IPS-20b (cell line): Measurements from ENCODE around the gene LUC7L3.

Experiments used
- H3K27ac ChIP-seq: one replicate; pipeline ENCODE4 v1.5.1; 2013; ENCODE audit warnings: low read length
- H3K27me3 ChIP-seq: 2 replicates; pipeline ENCODE4 v1.6.1; 2013; ENCODE audit warnings: mild to moderate bottlenecking, low read length, inconsistent platforms; ENCODE audit not compliant: insufficient read depth
- H3K36me3 ChIP-seq: 2 replicates; pipeline ENCODE4 v1.6.1; 2013; ENCODE audit warnings: low read depth, mild to moderate bottlenecking, inconsistent platforms, low read length, moderate library complexity; ENCODE audit not compliant: insufficient read depth
- H3K4me1 ChIP-seq: 2 replicates; pipeline ENCODE4 v1.6.1; 2013; ENCODE audit warnings: mild to moderate bottlenecking, control low read depth, inconsistent platforms, low read length, moderate library complexity; ENCODE audit not compliant: insufficient read depth
- H3K4me3 ChIP-seq: 2 replicates; pipeline ENCODE4 v1.5.1; 2013; ENCODE audit warnings: mild to moderate bottlenecking, low read length, inconsistent platforms
- H3K9ac ChIP-seq: 2 replicates; pipeline ENCODE4 v1.6.1; 2013; ENCODE audit warnings: low read depth, mild to moderate bottlenecking, inconsistent platforms, low read length, moderate library complexity
- H3K9me3 ChIP-seq: 2 replicates; pipeline ENCODE4 v1.6.1; 2013; ENCODE audit warnings: mild to moderate bottlenecking, low read depth, low read length, inconsistent platforms; ENCODE audit not compliant: insufficient read depth

The LUC7L3 gene

DNA sequence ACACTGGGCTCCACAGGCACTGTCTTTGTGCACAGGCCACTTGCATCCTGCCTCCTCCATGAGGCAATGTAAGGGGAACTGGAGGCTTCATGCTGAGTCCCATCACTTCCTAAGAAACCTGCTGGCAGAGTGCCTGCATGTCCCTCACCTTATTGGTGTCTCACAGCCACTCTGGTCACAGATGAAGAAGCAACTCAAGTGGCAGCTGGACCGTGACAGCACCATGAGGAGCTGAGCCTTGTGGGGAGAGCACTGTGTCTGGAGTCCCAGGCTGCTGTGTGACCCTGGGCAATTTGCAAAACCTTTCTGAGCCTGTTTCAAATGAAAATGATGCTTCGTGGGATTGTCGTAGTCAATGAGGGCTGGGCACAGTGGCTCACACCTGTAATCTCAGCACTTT is 31.2 kb upstream of the LUC7L3 start:
- Histone ChIP-seq H3K4me3 (no peak overlapping the region), H3K9me3 (no peaks in the 10 kb centered on the region), H3K4me1 (peaks cover 17% of the 10 kb centered on the region; the same call in 1 of the 2 replicates), H3K9ac (no peak overlapping the region), H3K27me3 (no peaks in the 10 kb centered on the region), H3K36me3 (peaks cover 13% of the 10 kb centered on the region), H3K27ac (no peak overlapping the region)

DNA sequence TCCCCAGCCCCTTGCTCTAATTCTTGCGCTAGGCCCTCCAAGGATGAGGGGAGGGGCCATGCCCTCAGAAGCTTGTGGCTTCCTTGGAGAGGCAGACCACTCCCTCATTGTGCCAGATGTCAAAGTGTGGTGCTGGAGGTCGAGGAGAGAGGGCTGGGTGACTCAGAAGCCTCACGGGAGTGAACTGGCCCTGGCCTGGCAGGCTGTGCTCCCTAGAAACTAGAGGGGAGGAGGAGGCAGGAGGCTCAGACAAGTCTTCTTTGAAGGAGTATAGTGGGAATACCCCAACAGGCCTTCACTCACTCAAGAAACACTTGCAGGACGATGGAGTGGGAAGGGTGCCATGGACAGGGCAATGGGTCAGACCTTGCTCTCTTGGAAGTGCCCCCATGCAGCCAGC is 30.2 kb upstream of the LUC7L3 start:
- H3K9ac ChIP-seq, result no peak overlapping the region

GRCh38 chr17:50689956-50690886 is 29.2 kb upstream of the LUC7L3 start:
- Histone ChIP-seq H3K36me3 (peaks cover 29% of the 10 kb centered on the region), H3K9ac (peak overlapping the region; percentile 22; the same call in 1 of the 2 replicates), H3K4me3 (no peak overlapping the region), H3K4me1 (peaks cover 17% of the 10 kb centered on the region; the same call in 1 of the 2 replicates), H3K27me3 (no peaks in the 10 kb centered on the region), H3K9me3 (no peaks in the 10 kb centered on the region), H3K27ac (peak overlapping the region; percentile 73)

More for the DNA sequence above, 30.2 kb upstream of the LUC7L3 start:
- Histone ChIP-seq H3K9me3 (no peaks in the 10 kb centered on the region), H3K4me1 (peaks cover 17% of the 10 kb centered on the region; the same call in 1 of the 2 replicates), H3K4me3 (no peak overlapping the region), H3K27ac (no peak overlapping the region), H3K36me3 (peaks cover 21% of the 10 kb centered on the region), H3K27me3 (no peaks in the 10 kb centered on the region)

DNA sequence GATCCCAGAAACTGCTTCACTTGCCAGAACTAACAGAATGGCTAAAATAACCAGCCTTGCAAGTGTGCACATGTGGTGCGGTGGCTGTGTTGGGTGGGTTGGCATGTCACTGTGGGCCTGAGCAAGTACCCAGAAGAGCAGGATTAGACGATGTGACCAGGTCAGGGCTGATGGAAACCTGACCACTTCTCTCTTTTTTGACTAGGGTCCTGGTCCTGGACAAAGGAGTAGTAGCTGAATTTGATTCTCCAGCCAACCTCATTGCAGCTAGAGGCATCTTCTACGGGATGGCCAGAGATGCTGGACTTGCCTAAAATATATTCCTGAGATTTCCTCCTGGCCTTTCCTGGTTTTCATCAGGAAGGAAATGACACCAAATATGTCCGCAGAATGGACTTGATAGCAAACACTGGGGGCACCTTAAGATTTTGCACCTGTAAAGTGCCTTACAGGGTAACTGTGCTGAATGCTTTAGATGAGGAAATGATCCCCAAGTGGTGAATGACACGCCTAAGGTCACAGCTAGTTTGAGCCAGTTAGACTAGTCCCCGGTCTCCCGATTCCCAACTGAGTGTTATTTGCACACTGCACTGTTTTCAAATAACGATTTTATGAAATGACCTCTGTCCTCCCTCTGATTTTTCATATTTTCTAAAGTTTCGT is 28.4 kb upstream of the LUC7L3 start:
- peak overlapping the region; percentile 73 for H3K27ac ChIP-seq
- peaks cover 37% of the 10 kb centered on the region for H3K36me3 ChIP-seq
- no peak overlapping the region for H3K4me3 ChIP-seq
- no peaks in the 10 kb centered on the region for H3K27me3 ChIP-seq
- peak overlapping the region; percentile 22; the same call in 1 of the 2 replicates for H3K9ac ChIP-seq
- H3K4me1 ChIP-seq, result peaks cover 17% of the 10 kb centered on the region; the same call in 1 of the 2 replicates
- H3K9me3 ChIP-seq, result no peaks in the 10 kb centered on the region

GRCh38 chr17:50691550-50692447 is 27.6 kb upstream of the LUC7L3 start:
- peaks cover 17% of the 10 kb centered on the region; the same call in 1 of the 2 replicates for H3K4me1 ChIP-seq

GRCh38 chr17:50692448-50693035 is 26.9 kb upstream of the LUC7L3 start:
- Histone ChIP-seq H3K27me3 (no peaks in the 10 kb centered on the region), H3K4me1 (peaks cover 17% of the 10 kb centered on the region; the same call in 1 of the 2 replicates), H3K4me3 (no peak overlapping the region), H3K9me3 (no peaks in the 10 kb centered on the region), H3K9ac (no peak overlapping the region), H3K36me3 (peaks cover 52% of the 10 kb centered on the region), H3K27ac (no peak overlapping the region)

More at GRCh38 chr17:50691550-50692447, 27.6 kb upstream of the LUC7L3 start:
- H3K4me3 ChIP-seq, result no peak overlapping the region
- no peak overlapping the region for H3K27ac ChIP-seq
- H3K27me3 ChIP-seq, result no peaks in the 10 kb centered on the region
- H3K9me3 ChIP-seq, result no peaks in the 10 kb centered on the region
- H3K9ac ChIP-seq, result no peak overlapping the region
- H3K36me3 ChIP-seq, result peaks cover 45% of the 10 kb centered on the region

GRCh38 chr17:50693036-50693682 is 26.2 kb upstream of the LUC7L3 start:
- Histone ChIP-seq H3K9ac (no peak overlapping the region), H3K27me3 (no peaks in the 10 kb centered on the region), H3K4me1 (peaks cover 17% of the 10 kb centered on the region; the same call in 1 of the 2 replicates), H3K27ac (no peak overlapping the region), H3K36me3 (peaks cover 58% of the 10 kb centered on the region), H3K4me3 (no peak overlapping the region), H3K9me3 (no peaks in the 10 kb centered on the region)

DNA sequence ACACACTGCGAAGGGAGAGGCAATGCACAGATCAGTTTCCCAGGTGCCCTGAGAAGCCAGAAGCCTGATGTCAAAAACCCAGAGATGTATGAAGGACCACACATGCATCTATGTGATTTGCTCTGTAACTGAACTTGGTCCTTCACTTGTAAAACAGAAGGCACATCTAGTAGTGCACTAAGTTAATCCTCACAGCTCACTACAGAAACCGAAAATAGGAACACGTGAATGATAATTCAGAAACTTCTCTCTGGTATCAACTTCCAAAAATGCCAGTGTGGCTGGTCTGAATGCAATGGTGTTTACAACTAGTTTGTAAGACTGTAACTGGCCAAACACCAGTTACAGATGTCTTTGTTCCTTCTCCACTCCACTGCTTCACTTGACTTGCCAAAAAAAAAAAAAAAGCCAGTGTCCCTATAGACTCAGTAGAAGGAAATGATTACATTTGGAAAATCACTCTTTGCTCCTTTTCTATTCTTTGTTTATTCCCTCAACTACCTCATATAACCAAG is 23.0 kb upstream of the LUC7L3 start:
- no peaks in the 10 kb centered on the region for H3K27me3 ChIP-seq
- H3K27ac ChIP-seq, result no peak overlapping the region
- H3K4me3 ChIP-seq, result no peak overlapping the region
- no peaks in the 10 kb centered on the region for H3K9me3 ChIP-seq
- H3K9ac ChIP-seq, result no peak overlapping the region
- peaks cover 85% of the 10 kb centered on the region for H3K36me3 ChIP-seq
- H3K4me1 ChIP-seq, result no peaks in the 10 kb centered on the region

DNA sequence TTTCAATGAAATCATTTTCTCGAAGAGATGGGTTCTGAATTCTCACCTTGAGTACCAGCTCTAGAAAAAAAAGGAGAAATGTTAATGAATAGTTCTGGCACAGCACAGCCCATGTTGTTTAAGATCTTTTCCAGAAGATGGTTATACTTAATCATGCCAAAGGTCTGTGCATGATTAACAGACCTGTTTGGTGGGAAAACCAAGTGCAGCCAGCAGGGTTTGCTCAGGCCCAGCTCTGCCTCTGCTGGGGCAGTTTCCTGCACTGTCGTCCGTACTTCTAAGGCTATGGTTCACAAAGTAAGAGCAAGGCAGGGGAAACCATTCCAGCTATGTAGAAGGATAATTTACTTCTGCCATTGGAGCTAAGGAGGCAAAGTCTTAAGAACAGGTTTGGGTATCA is 22.3 kb upstream of the LUC7L3 start:
- Histone ChIP-seq H3K4me3 (no peak overlapping the region), H3K9me3 (no peaks in the 10 kb centered on the region), H3K27ac (no peak overlapping the region), H3K36me3 (peaks cover 84% of the 10 kb centered on the region), H3K27me3 (no peaks in the 10 kb centered on the region), H3K9ac (no peak overlapping the region), H3K4me1 (no peaks in the 10 kb centered on the region)

DNA sequence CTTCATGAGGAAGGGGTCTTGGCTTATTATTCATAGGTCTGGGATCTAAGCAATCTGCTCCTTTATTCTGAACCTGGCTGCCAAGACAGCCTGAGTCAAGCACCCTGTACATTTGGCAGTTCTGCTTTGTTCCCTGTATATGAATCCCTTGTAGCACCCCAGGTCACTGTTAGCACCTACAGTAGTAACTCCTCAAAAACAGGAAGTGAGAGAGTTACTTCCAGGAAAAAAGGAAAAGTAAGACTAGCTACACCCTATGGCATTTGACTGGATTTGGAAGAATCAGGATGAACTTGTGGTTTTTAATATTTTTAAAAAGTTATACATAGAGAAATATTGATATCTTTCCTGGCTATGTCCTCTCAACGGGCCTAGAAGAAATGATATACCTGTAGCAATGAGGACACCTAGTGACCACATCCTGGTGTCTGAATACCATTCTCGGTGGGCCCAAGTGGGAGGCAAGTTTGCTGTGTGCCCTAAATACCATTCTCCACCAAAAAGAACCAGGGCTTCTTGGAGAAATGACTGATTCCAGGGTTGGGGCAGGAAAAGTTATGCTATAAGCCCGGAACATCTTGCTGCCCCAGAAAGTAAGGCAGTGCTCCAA is 21.6 kb upstream of the LUC7L3 start:
- Histone ChIP-seq H3K27me3 (no peaks in the 10 kb centered on the region), H3K9ac (no peak overlapping the region), H3K27ac (no peak overlapping the region), H3K9me3 (no peaks in the 10 kb centered on the region), H3K36me3 (peaks cover 77% of the 10 kb centered on the region), H3K4me1 (no peaks in the 10 kb centered on the region), H3K4me3 (no peak overlapping the region)
